Trophoblast cell (in vitro differentiated cells and primary cell): Measurements from ENCODE around the gene HYI.

ENCODE experiments used
- DNase-seq, 2 donors: peaks; one replicate each; pipeline ENCODE4 v3.0.0-alpha.2; 2016
- H2AFZ ChIP-seq: 2 replicates; pipeline ENCODE4 v1.6.1; 2013; ENCODE audit warnings: low read length, moderate library complexity, mild to moderate bottlenecking; ENCODE audit not compliant: insufficient read depth, poor library complexity
- H2AK5ac ChIP-seq: 2 replicates; pipeline ENCODE4 v1.6.1; 2013; ENCODE audit warnings: mild to moderate bottlenecking, low read length
- H2BK120ac ChIP-seq: 2 replicates; pipeline ENCODE4 v1.6.1; 2013; ENCODE audit warnings: low read length, mild to moderate bottlenecking, moderate library complexity; ENCODE audit not compliant: insufficient read depth, poor library complexity
- H2BK12ac ChIP-seq: 2 replicates; pipeline ENCODE4 v1.6.1; 2013; ENCODE audit warnings: mild to moderate bottlenecking, low read length, moderate library complexity
- H2BK5ac ChIP-seq: 2 replicates; pipeline ENCODE4 v1.6.1; 2013; ENCODE audit warnings: low read length, low read depth, moderate library complexity, mild to moderate bottlenecking; ENCODE audit not compliant: poor library complexity
- H3K14ac ChIP-seq: 2 replicates; pipeline ENCODE4 v1.6.1; 2013; ENCODE audit warnings: mild to moderate bottlenecking, low read length
- H3K18ac ChIP-seq: 2 replicates; pipeline ENCODE4 v1.6.1; 2013; ENCODE audit warnings: mild to moderate bottlenecking, low read length
- H3K23ac ChIP-seq: 2 replicates; pipeline ENCODE4 v1.6.1; 2013; ENCODE audit warnings: low read length
- H3K27ac ChIP-seq: 2 replicates; pipeline ENCODE4 v1.5.1; 2013; ENCODE audit warnings: low read depth, mild to moderate bottlenecking, inconsistent platforms, low read length, moderate library complexity
- H3K27me3 ChIP-seq: 2 replicates; pipeline ENCODE4 v1.6.1; 2013; ENCODE audit warnings: inconsistent platforms, mild to moderate bottlenecking, low read length, moderate library complexity; ENCODE audit not compliant: insufficient read depth
- H3K36me3 ChIP-seq, 2 experiments: 1 replicate in 1 of 2; 2 replicates in 1 of 2; pipeline ENCODE4 v1.6.1; 2013; ENCODE audit warnings: low read length in 2 of 2, mild to moderate bottlenecking in 2 of 2, moderate library complexity in 1 of 2; ENCODE audit not compliant: insufficient read depth in 2 of 2, control insufficient read depth in 1 of 2
- H3K4ac ChIP-seq: 2 replicates; pipeline ENCODE4 v1.6.1; 2013; ENCODE audit warnings: low read depth, mild to moderate bottlenecking, low read length, moderate library complexity
- H3K4me1 ChIP-seq, 2 experiments: 1 replicate in 1 of 2; 2 replicates in 1 of 2; pipeline ENCODE4 v1.6.1; 2013; ENCODE audit warnings: low read length in 2 of 2, mild to moderate bottlenecking in 2 of 2, moderate library complexity in 1 of 2; ENCODE audit not compliant: insufficient read depth in 2 of 2, control insufficient read depth in 1 of 2
- H3K4me2 ChIP-seq: 2 replicates; pipeline ENCODE4 v1.6.1; 2013; ENCODE audit warnings: inconsistent platforms, mild to moderate bottlenecking, low read length, moderate library complexity
- H3K4me3 ChIP-seq: 2 replicates; pipeline ENCODE4 v1.5.1; 2013; ENCODE audit warnings: mild to moderate bottlenecking, low read depth, low read length, inconsistent platforms
- H3K79me1 ChIP-seq: one replicate; pipeline ENCODE4 v1.6.1; 2013; ENCODE audit warnings: low read length
- H3K79me2 ChIP-seq: 2 replicates; pipeline ENCODE4 v1.6.1; 2013; ENCODE audit warnings: low read length, mild to moderate bottlenecking; ENCODE audit not compliant: control insufficient read depth, insufficient read depth, poor library complexity
- H3K9ac ChIP-seq: 2 replicates; pipeline ENCODE4 v1.6.1; 2013; ENCODE audit warnings: mild to moderate bottlenecking, low read length
- H3K9me3 ChIP-seq: 2 replicates; pipeline ENCODE4 v1.6.1; 2013; ENCODE audit warnings: low read depth, mild to moderate bottlenecking, control low read depth, inconsistent platforms, low read length; ENCODE audit not compliant: insufficient read depth
- H4K12ac ChIP-seq: 2 replicates; pipeline ENCODE4 v1.6.1; 2013; ENCODE audit warnings: low read depth, mild to moderate bottlenecking, low read length, moderate library complexity
- H4K8ac ChIP-seq: 2 replicates; pipeline ENCODE4 v1.6.1; 2013; ENCODE audit warnings: low read depth, mild to moderate bottlenecking, low read length, moderate library complexity
- H4K91ac ChIP-seq: one replicate; pipeline ENCODE4 v1.6.1; 2013; ENCODE audit warnings: low read depth, mild to moderate bottlenecking, low read length, moderate library complexity
- WGBS: extraction: QIAGEN DNeasy Blood & Tissue Kit; methylation state at CpG from one replicate; pipeline ENCODE4 v1.1.7; 2013; ENCODE audit warnings: missing lambda C conversion rate; ENCODE audit not compliant: insufficient read length, insufficient coverage; ENCODE audit errors: extremely low coverage; 5-methylcytosine and 5-hydroxymethylcytosine counted together

Gene HYI

DNA sequence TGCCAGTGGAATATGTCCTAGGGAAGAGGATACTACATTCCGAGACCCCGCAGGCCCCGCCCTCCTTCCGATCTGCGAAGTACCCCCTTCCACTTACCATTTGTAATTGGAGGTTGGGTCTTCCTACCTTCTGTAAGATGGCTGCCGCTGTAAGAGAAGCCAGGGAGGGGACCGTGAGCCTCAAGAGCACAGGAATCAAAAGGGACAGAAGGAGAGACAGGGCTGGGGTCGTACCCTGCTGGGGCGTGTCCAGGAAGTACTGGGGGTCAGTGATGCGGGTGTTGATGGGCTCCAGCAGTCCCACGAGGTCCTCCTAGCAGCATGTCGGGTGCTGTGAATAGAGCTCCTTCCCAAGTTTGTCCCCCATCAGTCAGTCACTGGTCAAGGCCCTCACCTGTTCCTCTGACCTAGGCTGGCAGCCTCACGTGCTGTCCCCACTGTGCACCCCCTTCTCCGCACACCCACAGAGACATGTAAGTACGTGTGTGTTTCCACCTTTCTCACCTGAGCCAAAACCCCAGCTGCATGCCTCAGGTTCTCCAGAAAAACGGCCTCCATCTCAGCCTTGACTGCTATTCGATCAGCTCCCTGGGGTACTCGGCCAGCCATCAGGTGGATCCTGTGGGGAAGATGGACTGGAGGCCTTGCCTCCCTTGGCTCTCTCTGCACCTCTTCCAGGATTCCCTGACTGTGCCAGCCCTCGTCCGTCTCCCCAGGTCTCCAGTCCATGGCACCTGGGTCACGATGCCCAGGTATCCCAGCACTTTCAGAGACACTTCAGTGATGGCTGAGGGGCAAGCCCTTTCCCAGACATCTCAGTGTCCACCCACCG, 1.8 kb downstream of the HYI start:
- peaks cover 53% of the 10 kb centered on the region in 2 experiments for H3K36me3 ChIP-seq
- H3K4ac ChIP-seq, result no peak overlapping the region
- no peak for DNase-seq
- no peak overlapping the region for H3K4me2 ChIP-seq
- H3K4me3 ChIP-seq, result no peak overlapping the region
- no peak overlapping the region for H4K91ac ChIP-seq
- H3K14ac ChIP-seq, result no peak overlapping the region
- no peak overlapping the region for H3K23ac ChIP-seq
- peaks cover 9% of the 10 kb centered on the region for H3K79me1 ChIP-seq
- H2BK120ac ChIP-seq, result no peak overlapping the region
- peaks cover 2% of the 10 kb centered on the region for H3K9me3 ChIP-seq
- no peak overlapping the region for H2BK5ac ChIP-seq
- H2AK5ac ChIP-seq, result no peak overlapping the region
- no peak overlapping the region for H4K12ac ChIP-seq
- no CpG with 5 or more reads among the region's 22 CpGs for WGBS
- H3K9ac ChIP-seq, result no peak overlapping the region
- H2AFZ ChIP-seq, result no peak overlapping the region
- H3K79me2 ChIP-seq, result peaks cover 4% of the 10 kb centered on the region
- no peak overlapping the region for H4K8ac ChIP-seq
- no peak overlapping the region for H3K18ac ChIP-seq
- H3K4me1 ChIP-seq, result peaks cover 0 to 14% of the 10 kb centered on the region in 2 experiments
- H2BK12ac ChIP-seq, result no peak overlapping the region
- H3K27me3 ChIP-seq, result no peaks in the 10 kb centered on the region
- no peak overlapping the region for H3K27ac ChIP-seq

- Histone ChIP-seq H3K4me3 (no peak overlapping the region), H2AFZ (no peak overlapping the region), H2BK12ac (no peak overlapping the region), H4K12ac (no peak overlapping the region), H3K18ac (no peak overlapping the region), H3K27ac (no peak overlapping the region), H3K14ac (no peak overlapping the region), H3K9me3 (peaks cover 2% of the 10 kb centered on the region), H3K79me1 (peaks cover 9% of the 10 kb centered on the region), H2BK5ac (no peak overlapping the region), H4K8ac (no peak overlapping the region), H3K4ac (no peak overlapping the region), H3K4me1 (peaks cover 0 to 17% of the 10 kb centered on the region in 2 experiments), H2AK5ac (no peak overlapping the region), H2BK120ac (no peak overlapping the region), H4K91ac (no peak overlapping the region), H3K23ac (no peak overlapping the region), H3K36me3 (peaks cover 60 to 61% of the 10 kb centered on the region in 2 experiments), H3K27me3 (no peaks in the 10 kb centered on the region), H3K79me2 (peaks cover 4% of the 10 kb centered on the region), H3K4me2 (no peak overlapping the region), H3K9ac (no peak overlapping the region)
- DNase-seq, result peak in 1 of 2 donors; percentile 39
- WGBS, result no CpG with 5 or more reads among the region's 12 CpGs
Measured at GRCh38 chr1:43451157-43451591, 2.6 kb downstream of the HYI start.

- DNase-seq, result no peak
- no peak overlapping the region for H3K9ac ChIP-seq
Measured at GRCh38 chr1:43450251-43450941, 3.3 kb downstream of the HYI start.

GRCh38 chr1:43449708-43450069, 4.0 kb downstream of the HYI start:
- H3K14ac ChIP-seq, result no peak overlapping the region
- no CpG with 5 or more reads among the region's 5 CpGs for WGBS
- H3K79me2 ChIP-seq, result peaks cover 4% of the 10 kb centered on the region

More at GRCh38 chr1:43450251-43450941, 3.3 kb downstream of the HYI start:
- Histone ChIP-seq H2AFZ (no peak overlapping the region), H3K27ac (no peak overlapping the region), H3K4ac (no peak overlapping the region), H3K79me1 (peaks cover 9% of the 10 kb centered on the region), H3K4me2 (no peak overlapping the region), H3K4me3 (no peak overlapping the region), H3K9me3 (peaks cover 2% of the 10 kb centered on the region), H4K91ac (no peak overlapping the region), H2BK12ac (no peak overlapping the region), H3K79me2 (peaks cover 4% of the 10 kb centered on the region), H3K23ac (no peak overlapping the region), H2AK5ac (no peak overlapping the region), H4K8ac (no peak overlapping the region), H2BK5ac (no peak overlapping the region), H3K4me1 (peaks cover 0 to 19% of the 10 kb centered on the region in 2 experiments), H2BK120ac (no peak overlapping the region), H3K27me3 (no peaks in the 10 kb centered on the region), H3K18ac (no peak overlapping the region), H4K12ac (no peak overlapping the region), H3K14ac (no peak overlapping the region), H3K36me3 (peaks cover 65 to 69% of the 10 kb centered on the region in 2 experiments)
- no CpG with 5 or more reads among the region's 10 CpGs for WGBS

More at GRCh38 chr1:43449708-43450069, 4.0 kb downstream of the HYI start:
- Histone ChIP-seq H3K23ac (no peak overlapping the region), H3K4me1 (peaks cover 0 to 18% of the 10 kb centered on the region in 2 experiments), H3K4ac (no peak overlapping the region), H2AFZ (no peak overlapping the region), H2BK12ac (no peak overlapping the region), H3K9ac (no peak overlapping the region), H2AK5ac (no peak overlapping the region), H3K4me3 (no peak overlapping the region), H2BK5ac (no peak overlapping the region), H3K36me3 (peaks cover 65 to 70% of the 10 kb centered on the region in 2 experiments), H3K4me2 (no peak overlapping the region), H2BK120ac (no peak overlapping the region), H3K18ac (no peak overlapping the region), H3K27ac (no peak overlapping the region), H3K9me3 (peaks cover 2% of the 10 kb centered on the region), H4K8ac (no peak overlapping the region), H3K27me3 (no peaks in the 10 kb centered on the region), H3K79me1 (peaks cover 9% of the 10 kb centered on the region), H4K12ac (no peak overlapping the region), H4K91ac (no peak overlapping the region)
- DNase-seq, result no peak
